DOHH2 (cell line): ENCODE results near the gene GLRX2.

Source experiments
- CTCF ChIP-seq: fragments of 200-600 bp; sonication (generic); IDR thresholded peaks from one replicate; pipeline ENCODE4 v1.5.1; 2014; ENCODE audit warnings: antibody characterized with exemption, mild to moderate bottlenecking, low read depth, low read length; ENCODE audit not compliant: poor library complexity, severe bottlenecking
- EZH2phosphoT487 ChIP-seq: fragments of 200-600 bp; sonication (generic); IDR thresholded peaks from 2 replicates; pipeline ENCODE4 v1.6.1; 2017; ENCODE audit warnings: borderline replicate concordance, mild to moderate bottlenecking, antibody characterized with exemption, low read length, moderate library complexity, mixed read lengths

GRCh38 chr1:193086342-193086741 is 18.9 kb downstream of the GLRX2 start:
- TF ChIP-seq CTCF (no peak), EZH2phosphoT487 (no peak)
